H1 (cell line): ENCODE data around the gene CLEC1B. TPM values are rescaled to one million over a fixed set of nuclear protein-coding genes. Genes with fewer than 3 reads are reported as not detected.

Source experiments
- GABPA ChIP-seq: IDR thresholded peaks from 2 replicates; pipeline ENCODE4 v1.6.1; 2011; ENCODE audit warnings: mild to moderate bottlenecking, low read length, moderate library complexity, borderline replicate concordance; ENCODE audit not compliant: insufficient read depth
- polyA plus RNA-seq, 7 experiments: library from polyadenylated mRNA; depleted of rRNA in 3 of 7; stranded (reverse) in 5 of 7; unstranded in 2 of 7; fragments of >200 nt in 5 of 7; fragments of 200-250 nt in 2 of 7; gene quantifications; 1 replicate in 5 of 7; 2 replicates in 1 of 7; 4 replicates in 1 of 7; pipeline versions ENCODE4 v1.2.1 to v1.2.3, GENCODE V29; 2011 to 2013; ENCODE audit warnings: missing spikeins in 2 of 7, mixed read lengths in 2 of 7
- total RNA-seq: library from RNA; stranded (reverse); fragmentation: NEBNext Ultra II Directional; extraction: Animal tissue kit (Norgen Biotek cat#: 25700); gene quantifications from 2 replicates; pipeline ENCODE4 v1.2.1, GENCODE V29; 2021

The CLEC1B gene
- total and polyA plus RNA-seq, 2 of the 8 experiments (the other 6 are each of a cell fraction or from before 2014, with no cell fraction given), result not detected

DNA sequence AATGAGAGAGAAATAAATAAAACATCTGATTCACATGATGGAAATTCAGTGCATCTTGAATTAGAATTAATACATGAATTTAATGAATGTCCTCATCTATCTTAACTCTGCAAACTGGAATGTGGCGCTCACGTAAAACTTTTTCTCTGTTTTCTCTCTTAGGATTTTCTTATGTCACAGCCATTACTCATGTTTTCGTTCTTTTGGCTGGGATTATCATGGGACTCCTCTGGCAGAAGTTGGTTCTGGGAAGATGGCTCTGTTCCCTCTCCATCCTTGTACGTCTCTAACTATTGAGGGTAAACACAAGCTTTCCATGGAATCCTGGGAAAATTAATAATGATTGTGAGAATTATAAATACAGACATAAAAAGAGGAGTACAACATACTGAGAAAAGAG is 16.5 kb upstream of the CLEC1B start (continued):
- no peak for TF ChIP-seq GABPA
- TF ChIP-seq, all 59 proteins: peak for 0
